Stimulated activated CD4-positive, alpha-beta T cell treated with anti-CD3 and anti-CD28 coated beads, Interleukin-2, amount 100 ng/mL, for 48 hours (primary cell): ENCODE measurements around the gene CSNK2B.
"Not testable (repeated sequence)": the region's sequence is repeated elsewhere in the genome, so short reads cannot be mapped to it uniquely, and the experiment has no call there.

ENCODE experiments used
- DNase-seq, 2 donors: peaks; one replicate each; pipeline ENCODE4 v3.0.0-alpha.2; 2020

CSNK2B gene

GRCh38 chr6:31691078-31691463, 25.2 kb downstream of the CSNK2B start:
- DNase-seq: no peak

DNA sequence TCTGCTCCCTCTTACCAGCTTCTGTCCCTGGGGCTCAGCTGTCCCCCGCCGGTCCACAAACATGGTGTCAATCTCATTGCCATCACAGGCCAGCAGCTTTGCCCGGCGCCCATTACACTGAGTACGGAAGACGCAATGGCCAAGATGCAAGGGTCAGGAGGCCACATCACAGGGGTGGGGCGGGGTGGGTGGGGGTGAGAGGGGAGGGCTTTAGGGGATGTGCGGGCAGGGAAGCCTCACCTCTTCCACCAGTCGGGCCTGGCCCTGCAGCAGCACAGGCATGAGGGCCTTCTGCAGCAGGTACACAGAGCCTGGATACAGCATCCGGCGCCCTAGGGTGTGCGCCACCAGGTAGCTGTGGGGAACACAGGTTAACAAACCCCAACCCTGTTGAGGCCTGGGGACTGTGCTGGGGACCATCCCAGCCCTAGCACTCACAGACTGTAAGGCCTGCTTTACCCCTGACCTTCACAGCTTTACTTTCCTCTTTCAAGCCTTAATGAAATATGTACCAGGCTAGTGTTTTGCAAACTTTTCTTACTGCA, 25.8 kb downstream of the CSNK2B start:
- no peak for DNase-seq

GRCh38 chr6:31692353-31692752, 26.5 kb downstream of the CSNK2B start:
- no peak for DNase-seq

DNA sequence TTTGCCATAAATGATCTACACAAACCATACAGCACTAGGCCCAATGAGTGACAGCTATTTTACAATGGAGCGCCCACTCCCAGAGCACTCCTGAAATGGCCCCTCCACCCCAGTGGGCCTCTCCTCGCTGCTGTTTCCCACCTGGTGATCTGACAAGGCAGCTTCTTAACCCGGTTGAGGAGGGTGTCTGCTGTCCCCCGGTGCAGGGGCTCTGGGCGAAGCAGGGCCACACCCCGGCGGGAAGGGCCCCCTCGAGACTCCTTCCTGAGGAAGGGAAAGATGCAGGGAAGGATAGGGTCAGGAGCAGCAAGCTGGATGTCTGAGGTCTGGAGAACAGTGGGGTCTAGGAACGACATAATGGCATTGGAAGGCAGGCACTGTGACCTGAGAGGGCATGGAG, 27.0 kb downstream of the CSNK2B start:
- DNase-seq: no peak

DNA sequence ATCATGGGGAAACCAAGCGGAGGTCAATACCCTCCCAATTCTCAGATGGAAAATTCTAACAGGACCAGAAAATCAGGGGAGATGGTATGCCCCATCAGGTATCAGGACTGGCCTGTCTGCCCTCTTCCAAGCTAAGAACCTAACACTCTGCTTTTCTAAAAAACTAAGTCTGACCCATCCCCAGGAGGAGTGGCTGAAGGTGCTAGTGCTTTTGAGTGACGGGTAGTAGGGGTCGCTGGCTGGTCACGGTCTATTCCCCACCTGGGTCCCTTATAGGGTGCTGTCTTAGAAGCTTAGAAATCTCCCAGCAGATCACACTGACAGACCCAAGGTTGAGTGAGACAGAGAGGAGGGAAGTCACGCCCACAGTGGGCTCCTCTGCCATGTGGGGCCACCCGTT, 27.7 kb downstream of the CSNK2B start:
- no peak for DNase-seq

DNA sequence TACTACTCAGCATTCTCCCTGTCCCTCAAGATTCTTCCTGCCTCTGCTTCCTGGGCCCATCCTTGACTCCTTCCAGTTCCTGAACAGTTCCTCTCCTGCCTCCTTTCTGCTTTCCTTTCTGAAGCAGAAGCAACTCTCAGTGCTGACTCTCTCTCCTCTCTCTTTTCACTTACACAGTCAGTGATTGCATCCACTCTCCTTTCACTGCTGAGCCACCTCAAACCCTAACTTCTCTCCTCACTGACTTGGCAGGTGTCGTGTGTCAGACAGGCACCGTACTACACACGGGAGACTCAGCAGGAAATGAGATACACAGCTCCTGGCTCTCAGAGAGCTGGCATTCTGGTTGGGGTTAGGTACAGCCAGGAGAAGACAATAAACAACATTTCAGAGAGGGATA, 31.7 kb downstream of the CSNK2B start:
- no peak for DNase-seq

DNA sequence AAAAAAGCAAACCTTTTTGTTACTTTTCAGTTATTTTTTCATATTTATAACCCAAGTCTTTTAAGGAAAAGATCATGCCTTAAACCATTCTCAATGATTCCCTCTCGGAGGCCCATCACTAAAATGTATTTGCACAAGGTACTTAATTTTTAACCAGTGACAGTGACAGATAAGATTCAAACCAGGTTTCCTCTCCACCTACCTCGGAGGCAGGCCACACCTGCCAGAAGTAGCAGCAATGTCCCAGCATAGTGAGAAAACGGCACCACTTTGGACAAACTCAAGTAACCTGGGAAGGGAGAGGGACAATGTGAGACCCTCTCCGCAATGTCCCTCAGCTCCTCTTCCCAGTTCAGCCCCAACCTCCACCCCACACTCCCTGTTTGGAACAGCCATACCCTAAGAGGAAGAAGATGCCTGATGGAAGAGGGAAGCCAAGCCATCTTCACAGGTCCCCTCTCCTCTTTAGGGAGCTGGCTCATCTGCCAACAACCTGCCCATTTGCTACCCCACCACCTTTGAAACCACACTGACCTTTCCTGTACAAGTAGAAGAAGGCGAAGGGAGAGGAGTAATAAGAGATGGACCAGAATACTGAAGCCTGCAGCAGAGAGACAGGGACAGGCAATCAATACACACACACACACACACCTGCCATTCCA, 35.0 kb downstream of the CSNK2B start:
- DNase-seq: no peak

GRCh38 chr6:31701666-31702404, 36.0 kb downstream of the CSNK2B start:
- DNase-seq: no peak

DNA sequence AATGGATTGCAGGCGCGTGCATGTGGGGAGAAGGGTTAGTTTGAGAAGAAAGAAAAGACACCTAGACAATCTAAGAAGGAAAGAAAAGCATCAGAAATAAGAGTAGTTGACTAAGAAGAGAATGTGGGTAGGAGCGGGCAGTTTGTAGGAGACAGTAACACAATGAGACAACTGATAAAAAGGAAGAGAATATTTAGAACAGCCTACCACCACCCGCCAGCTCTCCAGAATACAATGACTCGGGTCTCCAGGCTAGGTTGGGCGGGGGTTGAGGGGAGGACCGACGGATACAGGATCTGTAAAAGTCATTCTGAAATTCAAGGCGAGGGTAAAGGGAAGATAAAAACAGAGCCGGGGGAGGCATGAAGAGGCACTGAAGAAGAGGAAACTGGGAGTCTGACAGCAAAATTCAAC, 36.5 kb downstream of the CSNK2B start:
- peak in 1 of 2 donors; percentile 32 for DNase-seq

GRCh38 chr6:31702819-31703716, 37.2 kb downstream of the CSNK2B start, which contains the start of gene ABHD16A:
Gene ABHD16A, minus strand, starts transcription at chr6:31703324. Its CDS starts 43 bp downstream, at chr6:31703281.
- DNase-seq: peak; percentile 92 to 96

- DNase-seq: no peak
These were observed 40.1 kb downstream of the CSNK2B start for GRCh38 chr6:31705931-31706330.

DNA sequence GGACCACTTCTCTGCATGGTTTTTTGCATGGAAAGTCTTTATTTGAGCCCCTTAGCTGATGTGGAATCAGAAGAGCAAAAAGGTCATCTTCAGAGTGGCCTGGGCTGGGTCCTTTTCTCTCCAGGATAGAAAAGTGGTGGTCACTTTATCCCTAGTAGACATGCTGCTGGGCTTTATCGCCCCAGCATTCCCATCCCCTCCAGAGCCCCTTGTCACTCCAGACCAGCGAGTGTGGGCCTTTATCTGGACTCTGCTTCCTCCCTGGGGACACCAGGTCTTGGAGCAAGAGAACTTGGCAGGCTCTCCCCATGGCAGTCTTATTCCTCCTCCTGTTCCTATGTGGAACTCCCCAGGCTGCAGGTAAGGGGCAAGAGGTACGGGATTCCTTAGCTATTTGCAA, 40.7 kb downstream of the CSNK2B start, which contains the start of gene LY6G6F:
Gene LY6G6F, plus strand, starts transcription at position 268 of the 400 bp plus-strand sequence. Its CDS starts 41 bp downstream, at position 309.
- no peak for DNase-seq

DNA sequence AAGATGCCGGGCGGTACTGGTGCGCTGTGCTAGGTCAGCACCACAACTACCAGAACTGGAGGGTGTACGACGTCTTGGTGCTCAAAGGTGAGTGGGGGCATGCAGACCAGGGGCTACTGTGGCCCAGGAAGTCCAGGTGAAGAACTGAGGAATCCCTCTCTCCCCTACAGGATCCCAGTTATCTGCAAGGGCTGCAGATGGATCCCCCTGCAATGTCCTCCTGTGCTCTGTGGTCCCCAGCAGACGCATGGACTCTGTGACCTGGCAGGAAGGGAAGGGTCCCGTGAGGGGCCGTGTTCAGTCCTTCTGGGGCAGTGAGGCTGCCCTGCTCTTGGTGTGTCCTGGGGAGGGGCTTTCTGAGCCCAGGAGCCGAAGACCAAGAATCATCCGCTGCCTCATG, 41.8 kb downstream of the CSNK2B start:
- no peak for DNase-seq

GRCh38 chr6:31708224-31708623, 42.3 kb downstream of the CSNK2B start:
- no peak for DNase-seq

GRCh38 chr6:31709157-31709556, 43.3 kb downstream of the CSNK2B start:
- DNase-seq: not testable (repeated sequence)

DNA sequence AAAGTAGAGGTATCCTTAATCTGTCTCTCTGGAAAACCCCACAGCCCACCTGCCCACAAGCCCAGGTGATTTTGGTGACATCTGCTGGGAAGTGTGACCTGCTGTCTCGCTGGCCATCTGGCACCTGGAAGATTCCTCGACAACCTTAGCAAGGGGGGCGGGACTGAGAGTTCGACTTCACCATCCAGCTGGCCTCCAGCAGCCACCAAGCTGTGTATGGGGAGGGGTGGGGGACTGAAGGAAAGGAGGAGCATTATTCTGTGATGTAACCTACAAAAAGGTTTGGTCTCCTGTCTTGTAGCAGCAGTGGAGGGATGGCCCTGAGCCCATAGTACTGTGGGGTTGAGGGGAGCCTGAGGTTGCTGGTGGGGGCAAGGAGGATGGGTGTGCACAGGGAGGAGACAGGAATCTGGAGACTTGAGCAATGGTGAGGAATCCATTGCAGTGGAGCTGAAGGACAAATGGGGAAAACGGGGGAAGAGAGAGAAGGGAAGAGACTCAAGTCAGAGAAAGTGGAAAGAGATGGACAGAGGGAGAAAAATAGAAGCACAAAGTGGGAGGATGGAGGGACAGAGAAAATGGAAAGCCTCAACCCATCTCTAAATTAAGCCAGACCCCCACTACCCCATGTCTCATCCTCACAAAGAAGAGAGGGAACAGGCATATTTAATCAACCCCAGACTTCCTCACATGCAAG, 44.8 kb downstream of the CSNK2B start:
- DNase-seq: no peak

GRCh38 chr6:31711233-31711632, 45.4 kb downstream of the CSNK2B start:
- DNase-seq: no peak

- no peak for DNase-seq
These were observed 46.4 kb downstream of the CSNK2B start for GRCh38 chr6:31712296-31712695.

GRCh38 chr6:31713465-31713864, 47.6 kb downstream of the CSNK2B start:
- no peak for DNase-seq

GRCh38 chr6:31713991-31714684, 48.3 kb downstream of the CSNK2B start:
- no peak for DNase-seq
